MCF 10A (cell line): ENCODE data around the gene TMED3. TPM values are rescaled to one million over a fixed set of nuclear protein-coding genes. Genes with fewer than 3 reads are reported as not detected.

Experiments used
- Bru-seq: library from RNA; stranded (reverse); fragments of 400-500 nt; gene quantifications from one replicate; lab custom pipeline; 2021; lab: Mats Ljungman, UMichigan
- BruChase-seq, 2 experiments: library from RNA; stranded (reverse); fragments of 400-500 nt; gene quantifications; one replicate each; lab custom pipeline; 2021; lab: Mats Ljungman, UMichigan
- BruUV-seq: library from RNA; stranded (reverse); fragments of 400-500 nt; replicated peaks from 2 replicates; lab custom pipeline; 2021; lab: Mats Ljungman, UMichigan
- CTCF ChIA-PET: fragments of 300-600 bp; sonication (Branson Sonifier 250); formaldehyde crosslinking; extraction: SDS; loops from one replicate; lab custom pipeline; 2021; ENCODE audit warnings: antibody characterized with exemption, inconsistent platforms; lab: Yijun Ruan, JAX
- POLR2A ChIA-PET: fragments of 300-600, 350-650 bp; sonication (Branson Sonifier 250); formaldehyde crosslinking; extraction: SDS; loops from one replicate; lab custom pipeline; 2020; ENCODE audit warnings: antibody characterized with exemption, inconsistent platforms; lab: Yijun Ruan, JAX
- DNase-seq: peaks from one replicate; pipeline ENCODE4 v3.0.0-alpha.2; 2018; ENCODE audit not compliant: unreplicated experiment
- H3K27ac Mint-ChIP-seq: one replicate; pipeline ENCODE4 v1.8.0; 2022; ENCODE audit warnings: mild to moderate bottlenecking, low read depth, mixed read lengths; ENCODE audit not compliant: unreplicated experiment
- H3K27me3 Mint-ChIP-seq: one replicate; pipeline ENCODE4 v1.8.0; 2022; ENCODE audit warnings: mixed read lengths; ENCODE audit not compliant: insufficient read depth, unreplicated experiment
- H3K36me3 Mint-ChIP-seq: one replicate; pipeline ENCODE4 v1.8.0; 2022; ENCODE audit warnings: mild to moderate bottlenecking, moderate library complexity, mixed read lengths; ENCODE audit not compliant: insufficient read depth, unreplicated experiment
- H3K4me1 Mint-ChIP-seq: one replicate; pipeline ENCODE4 v1.8.0; 2022; ENCODE audit warnings: mixed read lengths; ENCODE audit not compliant: insufficient read depth, unreplicated experiment
- H3K4me3 Mint-ChIP-seq: one replicate; pipeline ENCODE4 v1.8.0; 2022; ENCODE audit warnings: mild to moderate bottlenecking, moderate library complexity, mixed read lengths; ENCODE audit not compliant: unreplicated experiment
- H3K9me3 Mint-ChIP-seq: one replicate; pipeline ENCODE4 v1.8.0; 2022; ENCODE audit warnings: mixed read lengths; ENCODE audit not compliant: unreplicated experiment
- CTCF ChIP-seq: fragments of 200-600 bp; IDR thresholded peaks from one replicate; pipeline ENCODE4 v1.8.0; 2022; ENCODE audit warnings: antibody characterized with exemption, mild to moderate bottlenecking; ENCODE audit not compliant: unreplicated experiment
- intact Hi-C: fragments of 100-400 bp; cut with micrococcal nuclease; formaldehyde crosslinking; loops from 2 replicates; pipeline ENCODE4 v1.14.1; 2022
- long read RNA-seq: library from polyadenylated mRNA; stranded (forward); transcript quantifications from one replicate; pipeline ENCODE4 v2.0.0, GENCODE V29; 2022
- total RNA-seq: library from RNA; stranded (reverse); gene quantifications from 2 replicates; pipeline ENCODE4 v1.2.3, GENCODE V29; 2022

The TMED3 gene
- total RNA-seq (62.4 and 70.0 TPM in 2 replicates), Bru-seq, nascent RNA (percentile 57 among the genes with signal in this experiment), BruChase-seq, experiment 1, labeled RNA remaining after a 6-hour chase (percentile 69 among the genes with signal in this experiment), BruChase-seq, experiment 2, labeled RNA remaining after a 2-hour chase (percentile 65 among the genes with signal in this experiment)
- long read RNA-seq, transcript TMED3-204 (4 exons, 1,483 nt): minor isoform, 7 of 181 reads
- long read RNA-seq, transcript TMED3-201 (3 exons, 1,475 nt): major isoform, 160 of 181 reads
- long read RNA-seq, partial matches to known transcripts: 12 of 181 reads
- long read RNA-seq, other reads (novel, unspliced or antisense): 2 of 181 reads

- H3K9me3 Mint-ChIP-seq: no peaks in the 10 kb centered on the region
- no TSS peak for BruUV-seq
- peaks cover 21% of the 10 kb centered on the region for H3K27me3 Mint-ChIP-seq
- CTCF ChIA-PET: interaction anchor here (0.6 to 1.5 kb wide), 4 partner anchors 18 to 1485 kb away, joined by 3 to 4 read pairs (median 4); no protein-coding TSS in a partner anchor
- peak within 1 kb of the TSS; percentile 90 for H3K4me3 Mint-ChIP-seq
- H3K27ac Mint-ChIP-seq: peak within 1 kb of the TSS; percentile 88
- DNase-seq: peak; percentile 77
- H3K36me3 Mint-ChIP-seq: peaks cover 29% of the 10 kb centered on the region
- intact Hi-C loops: no loop called here
- H3K4me1 Mint-ChIP-seq: peaks cover 19% of the 10 kb centered on the region
- no peak for TF ChIP-seq CTCF
- POLR2A ChIA-PET: interaction anchor here (0.5 to 1.8 kb wide), 7 partner anchors 10 to 1154 kb away, joined by 3 to 4 read pairs (median 3); no protein-coding TSS in a partner anchor
Observed at GRCh38 chr15:79310985-79311900, at the start of gene TMED3. Gene TMED3, plus strand, starts transcription at chr15:79311112. Its CDS starts 138 bp downstream, at chr15:79311250.

- intact Hi-C loops: no loop called here
- no TSS peak for BruUV-seq
- Mint-ChIP-seq H3K4me1 (no peaks in the 10 kb centered on the region), H3K27me3 (peaks cover 35% of the 10 kb centered on the region), H3K27ac (no peak overlapping the region), H3K36me3 (no peaks in the 10 kb centered on the region), H3K4me3 (no peak overlapping the region), H3K9me3 (peaks cover 11% of the 10 kb centered on the region)
- ChIA-PET POLR2A (no interaction called here), CTCF (no interaction called here)
- DNase-seq: no peak
- no peak for TF ChIP-seq CTCF
Observed at GRCh38 chr15:79261836-79262235, 49.1 kb upstream of the TMED3 start.

GRCh38 chr15:79265167-79265566 is 45.7 kb upstream of the TMED3 start:
- ChIA-PET CTCF (interaction anchor here (0.7 to 1.6 kb wide), 3 partner anchors 18 to 387 kb away, joined by 3 to 5 read pairs (median 3); no protein-coding TSS in a partner anchor), POLR2A (no interaction called here)
- DNase-seq: peak; percentile 25
- intact Hi-C loops: no loop called here
- Mint-ChIP-seq H3K4me3 (no peak overlapping the region), H3K27me3 (peaks cover 41% of the 10 kb centered on the region), H3K27ac (no peak overlapping the region), H3K9me3 (no peaks in the 10 kb centered on the region), H3K4me1 (no peaks in the 10 kb centered on the region), H3K36me3 (no peaks in the 10 kb centered on the region)
- TF ChIP-seq CTCF: no peak
- BruUV-seq: no TSS peak
